Right lobe of liver (tissue), 6 donors: ENCODE measurements around the gene C16orf54. TPM values are rescaled to one million over a fixed set of nuclear protein-coding genes. Genes with fewer than 3 reads are reported as not detected.
"Not testable (repeated sequence)": the region's sequence is repeated elsewhere in the genome, so short reads cannot be mapped to it uniquely, and the experiment has no call there.

Experiments used
- ATAC-seq, 4 donors: fragments of 200-7000 bp; cut with Tn5 transposase; one replicate each; pipeline ENCODE4 v1.9.1; 2020; ENCODE audit warnings: mild to moderate bottlenecking in 4 of 4, moderate library complexity in 4 of 4
- DNase-seq, 3 donors: peaks; one replicate each; pipeline ENCODE4 v3.0.0-alpha.2; 2020
- H3K27ac ChIP-seq, 3 donors: fragments of 200-600 bp; one replicate each; pipeline ENCODE4 v1.8.0; 2022
- H3K27me3 ChIP-seq, 2 donors: fragments of 200-600 bp; one replicate each; pipeline ENCODE4 v1.8.0; 2022
- H3K36me3 ChIP-seq, 4 donors: fragments of 200-600 bp; sonication (generic) in 1 of 4; one replicate each; pipeline versions ENCODE4 v1.5.1 to v1.8.0; 2017 to 2022; ENCODE audit warnings: control low read depth in 1 of 4
- H3K4me1 ChIP-seq, 4 donors: fragments of 200-600 bp; sonication (generic) in 1 of 4; one replicate each; pipeline versions ENCODE4 v1.5.1 to v1.8.0; 2017 to 2022; ENCODE audit warnings: control low read depth in 1 of 4
- H3K4me3 ChIP-seq, 3 donors: fragments of 200-600 bp; one replicate each; pipeline ENCODE4 v1.8.0; 2022
- H3K9me3 ChIP-seq, 4 donors: fragments of 200-600 bp; sonication (generic) in 1 of 4; one replicate each; pipeline versions ENCODE4 v1.5.1 to v1.8.0; 2017 to 2022; ENCODE audit warnings: control low read depth in 1 of 4
- POLR2A ChIP-seq: fragments of 450-650 bp; IDR thresholded peaks from one replicate; pipeline ENCODE4 v1.6.1; 2017; ENCODE audit warnings: antibody characterized with exemption, mild to moderate bottlenecking
- WGBS: methylation state at CpG from one replicate; pipeline ENCODE4 v1.1.6; 2018; ENCODE audit warnings: low coverage, low lambda C conversion rate; ENCODE audit not compliant: insufficient coverage; ENCODE audit errors: missing lambda C conversion rate; 5-methylcytosine and 5-hydroxymethylcytosine counted together
- intact Hi-C, 2 donors: fragments of 100-400 bp; cut with DNase I; formaldehyde crosslinking; loops; one replicate each; pipeline versions ENCODE4 v1.11.2 to v1.14.1; 2022
- total RNA-seq, 6 experiments: library from RNA; depleted of rRNA in 2 of 6; stranded (reverse); fragments of >200 nt in 2 of 6; fragmentation: NEBNext Ultra II Directional in 3 of 6; extraction: Animal tissue kit (Norgen Biotek cat#: 25700) in 3 of 6; gene quantifications; one replicate each; pipeline versions ENCODE4 v1.1.0 to v1.2.4, GENCODE V29; 2016 to 2023
- TF ChIP-seq, protein P1 (sequence below), 4 donors: fragments of 200-600 bp in 3 of 4; fragments of 450-650 bp in 1 of 4; IDR thresholded peaks; one replicate each; pipeline versions ENCODE4 v1.5.1 to v1.8.0; 2016 to 2022; ENCODE audit warnings: antibody characterized with exemption in 4 of 4, mild to moderate bottlenecking in 2 of 4
- donor health status: DM: no; HTN: yes; CAD: no.
- donor health status: DM: no; HTN: no; CAD: no.
- donor health status: DM: no; HTN: no; CAD: no.
- donor health status: DM: no; HTN: yes; CAD: no.
- donor health status: DM: no; HTN: yes; CAD: no.

C16orf54 gene
- total RNA-seq, 6 experiments from 2014 or later, result 0.40 to 1.2 (median 0.66) TPM

DNA sequence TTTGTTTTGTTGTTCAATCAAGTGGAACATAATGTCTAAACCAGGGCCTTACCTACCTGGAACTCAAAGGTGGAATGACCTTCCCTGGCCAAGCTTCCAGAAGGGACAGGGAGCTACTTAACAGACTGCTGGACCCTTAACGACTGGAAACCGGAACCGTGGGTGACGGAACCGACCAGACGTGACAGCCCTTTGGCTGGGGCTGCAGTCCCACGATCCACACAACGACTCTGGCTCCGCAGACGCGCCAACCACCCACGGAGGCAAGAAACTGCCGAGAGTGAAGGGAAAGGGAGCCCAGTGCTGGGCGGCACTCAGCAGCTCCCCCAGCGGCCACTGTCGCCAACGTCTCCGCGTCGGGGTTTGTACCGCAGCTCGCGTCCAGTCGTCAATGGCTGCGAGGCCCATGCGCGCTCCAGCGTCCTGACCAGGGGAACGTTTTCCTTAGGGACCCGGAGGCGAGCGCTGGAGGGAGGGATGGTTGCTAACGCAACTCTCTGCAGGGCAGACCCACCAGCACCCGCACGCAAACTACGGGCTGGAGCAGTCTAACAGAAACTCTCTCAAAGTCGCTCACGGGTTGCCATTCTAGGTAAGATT, 39.2 kb upstream of the C16orf54 start:
- intact Hi-C loops, result no loop called here
- ATAC-seq (peak; percentile 94 to 97 (median 95)), DNase-seq (peak; percentile 76 to 83 (median 78))
- Histone ChIP-seq H3K4me1 (peaks cover 0 to 6% (median 0%) of the 10 kb centered on the region in 4 donors), H3K4me3 (peak overlapping the region in 1 of 3 donors; percentile 33), H3K27me3 (no peaks in the 10 kb centered on the region), H3K9me3 (no peaks in the 10 kb centered on the region), H3K36me3 (no peaks in the 10 kb centered on the region), H3K27ac (peak overlapping the region in 1 of 3 donors; percentile 5)
- TF ChIP-seq, protein P1, sequence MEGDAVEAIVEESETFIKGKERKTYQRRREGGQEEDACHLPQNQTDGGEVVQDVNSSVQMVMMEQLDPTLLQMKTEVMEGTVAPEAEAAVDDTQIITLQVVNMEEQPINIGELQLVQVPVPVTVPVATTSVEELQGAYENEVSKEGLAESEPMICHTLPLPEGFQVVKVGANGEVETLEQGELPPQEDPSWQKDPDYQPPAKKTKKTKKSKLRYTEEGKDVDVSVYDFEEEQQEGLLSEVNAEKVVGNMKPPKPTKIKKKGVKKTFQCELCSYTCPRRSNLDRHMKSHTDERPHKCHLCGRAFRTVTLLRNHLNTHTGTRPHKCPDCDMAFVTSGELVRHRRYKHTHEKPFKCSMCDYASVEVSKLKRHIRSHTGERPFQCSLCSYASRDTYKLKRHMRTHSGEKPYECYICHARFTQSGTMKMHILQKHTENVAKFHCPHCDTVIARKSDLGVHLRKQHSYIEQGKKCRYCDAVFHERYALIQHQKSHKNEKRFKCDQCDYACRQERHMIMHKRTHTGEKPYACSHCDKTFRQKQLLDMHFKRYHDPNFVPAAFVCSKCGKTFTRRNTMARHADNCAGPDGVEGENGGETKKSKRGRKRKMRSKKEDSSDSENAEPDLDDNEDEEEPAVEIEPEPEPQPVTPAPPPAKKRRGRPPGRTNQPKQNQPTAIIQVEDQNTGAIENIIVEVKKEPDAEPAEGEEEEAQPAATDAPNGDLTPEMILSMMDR (IDR thresholded peaks at IDR 0.05), result peak; percentile 65 to 87 (median 82)
- TF ChIP-seq POLR2A, result no peak
- 13% methylated on average over 14 of the region's 38 CpGs for WGBS

DNA sequence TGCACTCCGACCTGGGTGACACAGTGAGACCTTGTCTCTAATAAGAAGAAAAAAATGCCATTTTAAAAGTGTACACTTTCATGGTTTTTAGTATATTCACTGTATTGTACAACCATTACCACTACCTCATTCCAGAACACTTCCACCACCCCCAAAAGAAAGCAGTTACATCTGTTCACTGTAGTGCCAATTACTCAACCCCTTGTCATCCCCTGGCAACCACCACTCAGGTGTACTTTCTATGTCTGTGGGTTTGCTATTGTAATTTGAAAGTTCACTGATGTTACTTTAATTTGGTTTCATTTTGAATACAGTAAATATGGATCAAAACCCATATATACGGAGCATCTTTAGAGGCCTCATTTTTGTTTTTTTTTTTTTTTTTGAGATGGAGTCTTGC, 38.4 kb upstream of the C16orf54 start:
- Histone ChIP-seq H3K36me3 (no peaks in the 10 kb centered on the region), H3K27me3 (no peaks in the 10 kb centered on the region), H3K27ac (no peak overlapping the region), H3K9me3 (no peaks in the 10 kb centered on the region), H3K4me1 (no peaks in the 10 kb centered on the region), H3K4me3 (no peak overlapping the region)
- ATAC-seq (peak in 1 of 4 donors; percentile 41), DNase-seq (no peak)
- no peak for TF ChIP-seq POLR2A
- TF ChIP-seq, protein P1 (IDR thresholded peaks at IDR 0.05), result no peak
- intact Hi-C loops, result no loop called here
- 91% methylated on average over 2 of the region's 2 CpGs for WGBS

- intact Hi-C loops, H3K9me3 ChIP-seq, ATAC-seq, H3K27ac ChIP-seq, DNase-seq, H3K4me1 ChIP-seq, H3K4me3 ChIP-seq, H3K36me3 ChIP-seq, H3K27me3 ChIP-seq: not testable (repeated sequence)
- WGBS, result 76% methylated on average over 13 of the region's 13 CpGs
Observed at GRCh38 chr16:29783094-29783953, 37.5 kb upstream of the C16orf54 start.

- DNase-seq (no peak), ATAC-seq (no peak)
- TF ChIP-seq, protein P1 (IDR thresholded peaks at IDR 0.05), result no peak
- no peak for TF ChIP-seq POLR2A
- WGBS, result 89% methylated on average over 7 of the region's 10 CpGs
- no peaks in the 10 kb centered on the region for H3K4me1 ChIP-seq
- H3K4me3 ChIP-seq, result no peak overlapping the region
- no peaks in the 10 kb centered on the region for H3K36me3 ChIP-seq
- intact Hi-C loops, result no loop called here
- H3K27me3 ChIP-seq, result no peaks in the 10 kb centered on the region
- H3K9me3 ChIP-seq, result no peaks in the 10 kb centered on the region
- no peak overlapping the region for H3K27ac ChIP-seq
Observed at GRCh38 chr16:29779474-29779873, 33.7 kb upstream of the C16orf54 start.
